Nephron progenitor cell (in vitro differentiated cells): ENCODE results near the gene TAS2R41.

Experiments used
- DNase-seq: peaks from one replicate; pipeline ENCODE4 v3.0.0; 2021
- H3K27ac Mint-ChIP-seq: 2 replicates; pipeline ENCODE4 v1.8.0; 2021; ENCODE audit warnings: mild to moderate bottlenecking, moderate library complexity, mixed read lengths
- H3K27me3 Mint-ChIP-seq: 2 replicates; pipeline ENCODE4 v1.8.0; 2021; ENCODE audit warnings: mild to moderate bottlenecking, low read depth, mixed read lengths; ENCODE audit not compliant: poor library complexity
- H3K36me3 Mint-ChIP-seq: 2 replicates; pipeline ENCODE4 v1.8.0; 2021; ENCODE audit warnings: low read depth, mixed read lengths
- H3K4me1 Mint-ChIP-seq: 2 replicates; pipeline ENCODE4 v1.8.0; 2021; ENCODE audit warnings: mixed read lengths
- H3K4me3 Mint-ChIP-seq: 2 replicates; pipeline ENCODE4 v1.8.0; 2021; ENCODE audit warnings: mild to moderate bottlenecking, moderate library complexity, mixed read lengths
- H3K9me3 Mint-ChIP-seq: 2 replicates; pipeline ENCODE4 v1.8.0; 2021; ENCODE audit warnings: mild to moderate bottlenecking, moderate library complexity, mixed read lengths
- CTCF ChIP-seq: fragments of 200-600 bp; sonication (generic); IDR thresholded peaks from 2 replicates; pipeline ENCODE4 v1.5.0; 2021; ENCODE audit warnings: antibody characterized with exemption

Gene TAS2R41

GRCh38 chr7:143452495-143452894 is 25.2 kb upstream of the TAS2R41 start:
- H3K9me3 Mint-ChIP-seq: no peaks in the 10 kb centered on the region
- H3K4me3 Mint-ChIP-seq: no peak overlapping the region
- H3K27me3 Mint-ChIP-seq: peaks cover 8% of the 10 kb centered on the region
- no peak overlapping the region for H3K27ac Mint-ChIP-seq
- no peaks in the 10 kb centered on the region for H3K36me3 Mint-ChIP-seq
- DNase-seq: no peak
- no peak for TF ChIP-seq CTCF
- no peaks in the 10 kb centered on the region for H3K4me1 Mint-ChIP-seq

GRCh38 chr7:143454091-143454680 is 23.5 kb upstream of the TAS2R41 start:
- Mint-ChIP-seq H3K27ac (peak overlapping the region; percentile 26), H3K27me3 (peaks cover 8% of the 10 kb centered on the region), H3K9me3 (no peaks in the 10 kb centered on the region), H3K4me1 (no peaks in the 10 kb centered on the region), H3K36me3 (no peaks in the 10 kb centered on the region), H3K4me3 (no peak overlapping the region)
- no peak for DNase-seq
- TF ChIP-seq CTCF: no peak

GRCh38 chr7:143455491-143455890 is 22.2 kb upstream of the TAS2R41 start:
- Mint-ChIP-seq H3K9me3 (peaks cover under 1% of the 10 kb centered on the region), H3K36me3 (no peaks in the 10 kb centered on the region), H3K4me1 (no peaks in the 10 kb centered on the region), H3K27me3 (peaks cover 8% of the 10 kb centered on the region), H3K27ac (no peak overlapping the region), H3K4me3 (no peak overlapping the region)
- no peak for TF ChIP-seq CTCF
- no peak for DNase-seq

- peaks cover 8% of the 10 kb centered on the region for H3K27me3 Mint-ChIP-seq
- H3K4me1 Mint-ChIP-seq: no peaks in the 10 kb centered on the region
- TF ChIP-seq CTCF: no peak
- no peak overlapping the region for H3K27ac Mint-ChIP-seq
- no peak for DNase-seq
- H3K4me3 Mint-ChIP-seq: no peak overlapping the region
- peaks cover 5% of the 10 kb centered on the region for H3K9me3 Mint-ChIP-seq
- no peaks in the 10 kb centered on the region for H3K36me3 Mint-ChIP-seq
Observed at GRCh38 chr7:143455942-143456341, 21.7 kb upstream of the TAS2R41 start.

- Mint-ChIP-seq H3K27me3 (peaks cover 7% of the 10 kb centered on the region), H3K27ac (no peak overlapping the region), H3K4me1 (no peaks in the 10 kb centered on the region), H3K36me3 (no peaks in the 10 kb centered on the region), H3K9me3 (peaks cover 10% of the 10 kb centered on the region), H3K4me3 (no peak overlapping the region)
- DNase-seq: no peak
- TF ChIP-seq CTCF: no peak
Observed at GRCh38 chr7:143456992-143457793, 20.5 kb upstream of the TAS2R41 start.

GRCh38 chr7:143458263-143458662 is 19.4 kb upstream of the TAS2R41 start:
- Mint-ChIP-seq H3K27me3 (peaks cover 4% of the 10 kb centered on the region), H3K9me3 (peaks cover 17% of the 10 kb centered on the region), H3K36me3 (no peaks in the 10 kb centered on the region), H3K4me3 (no peak overlapping the region), H3K4me1 (no peaks in the 10 kb centered on the region), H3K27ac (no peak overlapping the region)
- DNase-seq: no peak
- no peak for TF ChIP-seq CTCF
